Measurements from ENCODE around the gene MMP13.
"Not testable (repeated sequence)": the region's sequence is repeated elsewhere in the genome, so short reads cannot be mapped to it uniquely, and the experiment has no call there.

MMP13 gene

GRCh38 chr11:102955624-102956023 lies at the start of gene MMP13:
MMP13 (minus strand) TSS chr11:102955732; CDS start chr11:102955705, 27 bp downstream.
- DNase-seq (ENCODE audit: low spot score) = no peak

GRCh38 chr11:103004234-103004633 lies 48.7 kb upstream of the MMP13 start:
- in situ Hi-C loops (cut with MboI; ENCODE audit: low sequenced_read_pairs, unreplicated experiment); DNase-seq (ENCODE audit: low spot score): not testable (repeated sequence)

More at GRCh38 chr11:102955624-102956023, at the start of gene MMP13:
- TF ChIP-seq CTCF (IDR thresholded peaks at IDR 0.05; ENCODE audit: borderline replicate concordance, control extremely low read depth, extremely low read depth, insufficient read depth, missing control alignments) = no peak
- in situ Hi-C loops (cut with MboI; ENCODE audit: low sequenced_read_pairs, unreplicated experiment) = no loop called here

GRCh38 chr11:102994105-102994504 lies 38.6 kb upstream of the MMP13 start:
- TF ChIP-seq CTCF (IDR thresholded peaks at IDR 0.05; ENCODE audit: borderline replicate concordance, control extremely low read depth, extremely low read depth, insufficient read depth, missing control alignments) = no peak
- in situ Hi-C loops (cut with MboI; ENCODE audit: low sequenced_read_pairs, unreplicated experiment) = no loop called here
- DNase-seq (ENCODE audit: low spot score) = no peak

- in situ Hi-C loops (cut with MboI; ENCODE audit: low sequenced_read_pairs, unreplicated experiment) = no loop called here
- no peak for DNase-seq (ENCODE audit: low spot score)
- no peak for TF ChIP-seq CTCF (IDR thresholded peaks at IDR 0.05; ENCODE audit: borderline replicate concordance, control extremely low read depth, extremely low read depth, insufficient read depth, missing control alignments)
Measured at GRCh38 chr11:102991776-102992175, 36.2 kb upstream of the MMP13 start.

GRCh38 chr11:102990145-102990544 lies 34.6 kb upstream of the MMP13 start:
- TF ChIP-seq CTCF (IDR thresholded peaks at IDR 0.05; ENCODE audit: borderline replicate concordance, control extremely low read depth, extremely low read depth, insufficient read depth, missing control alignments) = no peak
- in situ Hi-C loops (cut with MboI; ENCODE audit: low sequenced_read_pairs, unreplicated experiment) = no loop called here
- DNase-seq (ENCODE audit: low spot score) = no peak

GRCh38 chr11:102989379-102990047 lies 34.0 kb upstream of the MMP13 start:
- TF ChIP-seq CTCF (IDR thresholded peaks at IDR 0.05; ENCODE audit: borderline replicate concordance, control extremely low read depth, extremely low read depth, insufficient read depth, missing control alignments) = no peak
- DNase-seq (ENCODE audit: low spot score) = no peak
- in situ Hi-C loops (cut with MboI; ENCODE audit: low sequenced_read_pairs, unreplicated experiment) = no loop called here

- TF ChIP-seq CTCF (IDR thresholded peaks at IDR 0.05; ENCODE audit: borderline replicate concordance, control extremely low read depth, extremely low read depth, insufficient read depth, missing control alignments) = no peak
- in situ Hi-C loops (cut with MboI; ENCODE audit: low sequenced_read_pairs, unreplicated experiment) = no loop called here
- no peak for DNase-seq (ENCODE audit: low spot score)
Measured at GRCh38 chr11:102986815-102987214, 31.3 kb upstream of the MMP13 start.

All from GM13976 (cell line).